GM10847 (cell line): ENCODE results near the gene PPP2R3B.

Experiments
- POLR2A ChIP-seq: IDR thresholded peaks from 2 replicates; pipeline ENCODE4 v1.6.1; 2011; ENCODE audit not compliant: insufficient read length; ENCODE audit errors: extremely low read depth

PPP2R3B gene

DNA sequence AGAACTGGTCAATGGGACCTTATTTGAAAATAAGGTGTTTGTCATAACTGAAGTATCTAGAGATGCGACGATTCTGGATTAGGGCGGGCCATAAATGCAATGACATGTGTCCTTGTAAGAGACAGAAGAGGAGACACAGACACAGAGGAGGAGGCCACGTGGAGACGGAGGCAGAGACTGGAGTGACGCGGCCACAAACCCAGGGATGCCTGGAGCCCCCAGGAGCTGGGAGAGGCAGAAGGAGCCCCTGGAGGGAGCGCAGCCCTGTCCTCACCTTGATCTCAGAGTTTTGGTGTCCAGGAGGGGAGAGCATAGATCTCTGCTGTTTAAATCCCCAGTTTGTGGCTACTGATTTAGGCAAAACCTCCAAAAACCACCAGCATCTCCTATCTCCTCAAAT is 73.2 kb downstream of the PPP2R3B start:
- TF ChIP-seq POLR2A, result no peak

DNA sequence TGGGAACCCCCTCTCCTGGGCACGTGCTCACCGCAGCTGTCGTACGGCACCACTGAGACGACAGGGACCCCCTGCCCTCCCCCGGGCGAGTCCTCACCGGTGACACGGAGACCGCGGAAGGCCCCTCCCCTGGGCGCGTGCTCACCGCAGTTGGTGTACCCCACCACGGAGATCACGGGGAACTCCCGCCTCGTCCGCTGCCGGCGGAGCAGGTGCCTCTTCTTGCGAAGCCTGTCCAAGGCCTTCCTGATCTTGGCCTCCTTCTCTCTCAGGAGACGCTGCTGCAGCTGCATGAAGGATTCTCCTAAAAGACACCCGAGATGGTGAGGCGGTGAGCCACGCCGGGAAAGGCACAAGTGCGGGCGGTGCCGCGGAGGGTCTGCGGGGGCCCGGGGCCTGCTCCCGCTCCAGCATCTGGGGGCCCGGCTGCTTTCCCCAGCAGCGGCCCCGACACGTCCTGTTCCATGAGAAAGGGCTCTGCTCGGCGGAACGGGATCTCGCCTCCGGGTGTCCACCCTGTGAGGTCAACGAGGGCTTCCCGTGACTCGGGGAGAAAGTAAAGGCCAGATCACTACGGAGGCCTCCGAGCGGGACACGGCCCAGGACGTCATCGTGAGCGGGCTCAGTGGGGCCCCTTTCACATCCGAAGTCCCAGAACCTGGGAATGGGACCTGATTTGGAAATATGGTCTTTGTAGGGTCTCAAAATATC is 73.9 kb downstream of the PPP2R3B start:
- TF ChIP-seq POLR2A, result no peak

DNA sequence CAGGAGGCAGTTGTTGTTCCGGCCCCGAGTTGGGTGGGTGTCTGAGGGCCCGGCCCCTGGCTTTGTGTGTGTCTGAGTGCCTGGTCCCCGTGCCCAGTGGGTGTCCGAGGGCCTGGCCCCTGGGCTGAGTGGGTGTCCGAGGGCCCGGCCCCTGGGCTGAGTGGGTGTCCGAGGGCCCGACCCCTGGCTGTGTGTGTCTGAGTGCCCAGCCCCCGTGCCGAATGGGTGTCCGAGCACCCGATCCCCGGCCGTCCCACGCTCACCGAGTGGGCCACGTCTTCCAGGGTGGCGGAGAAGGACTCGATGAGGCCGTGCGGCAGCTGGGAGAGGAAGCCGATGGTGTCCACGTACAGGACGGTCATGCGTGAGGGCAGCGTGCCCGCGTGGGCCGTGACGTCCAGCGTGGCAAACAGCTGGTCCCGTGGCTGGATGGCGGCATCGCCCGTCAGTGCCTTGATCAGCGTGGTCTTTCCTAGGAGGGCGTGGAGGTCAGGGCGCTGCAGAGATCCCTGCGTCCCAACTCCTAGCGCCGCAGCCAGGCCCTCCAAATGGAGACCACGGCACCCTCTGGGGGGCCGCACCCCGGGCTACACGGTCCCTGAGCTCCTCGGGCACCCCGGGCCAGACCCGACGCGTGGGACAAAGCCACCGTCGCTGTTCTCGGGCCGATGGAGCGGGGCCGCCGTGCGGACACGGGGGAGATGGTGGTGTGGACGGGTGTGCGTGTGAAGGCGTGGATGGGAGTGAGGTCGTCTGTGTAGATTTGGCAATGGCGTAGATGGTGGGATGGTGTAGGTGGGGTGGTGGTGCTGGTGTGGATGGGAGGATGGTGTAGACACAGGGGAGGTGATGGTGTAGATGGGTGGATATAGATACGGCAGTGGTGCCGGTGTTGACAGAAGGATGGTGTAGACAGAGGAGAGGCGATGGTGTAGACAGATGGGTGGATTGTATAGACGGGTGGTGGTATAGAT is 75.3 kb downstream of the PPP2R3B start:
- no peak for TF ChIP-seq POLR2A

DNA sequence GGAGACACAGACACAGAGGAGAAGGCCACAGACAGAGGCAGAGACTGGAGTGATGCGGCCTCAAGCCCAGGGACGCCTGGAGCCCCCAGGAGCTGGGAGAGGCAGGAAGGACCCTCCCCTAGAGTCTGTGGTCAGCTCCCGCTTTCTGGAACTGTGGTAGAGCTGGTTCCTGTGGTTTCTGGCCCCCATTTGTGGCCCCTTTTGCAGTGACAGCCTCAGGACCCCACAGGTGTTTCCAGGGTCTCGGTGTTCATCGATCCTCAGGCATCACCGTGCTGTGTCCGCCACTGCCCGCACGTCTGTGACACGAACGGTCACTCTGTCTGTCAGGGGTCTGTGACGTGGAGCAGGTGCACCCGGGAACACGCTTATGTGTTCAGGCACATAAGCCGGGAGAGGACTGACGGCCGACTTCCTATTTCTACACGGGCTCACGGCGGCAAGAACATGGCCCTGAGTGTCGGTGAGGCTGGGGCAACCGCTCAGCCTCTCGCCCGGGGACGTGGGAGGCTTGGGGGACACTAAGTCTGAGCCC is 76.0 kb downstream of the PPP2R3B start:
- TF ChIP-seq POLR2A, result no peak

DNA sequence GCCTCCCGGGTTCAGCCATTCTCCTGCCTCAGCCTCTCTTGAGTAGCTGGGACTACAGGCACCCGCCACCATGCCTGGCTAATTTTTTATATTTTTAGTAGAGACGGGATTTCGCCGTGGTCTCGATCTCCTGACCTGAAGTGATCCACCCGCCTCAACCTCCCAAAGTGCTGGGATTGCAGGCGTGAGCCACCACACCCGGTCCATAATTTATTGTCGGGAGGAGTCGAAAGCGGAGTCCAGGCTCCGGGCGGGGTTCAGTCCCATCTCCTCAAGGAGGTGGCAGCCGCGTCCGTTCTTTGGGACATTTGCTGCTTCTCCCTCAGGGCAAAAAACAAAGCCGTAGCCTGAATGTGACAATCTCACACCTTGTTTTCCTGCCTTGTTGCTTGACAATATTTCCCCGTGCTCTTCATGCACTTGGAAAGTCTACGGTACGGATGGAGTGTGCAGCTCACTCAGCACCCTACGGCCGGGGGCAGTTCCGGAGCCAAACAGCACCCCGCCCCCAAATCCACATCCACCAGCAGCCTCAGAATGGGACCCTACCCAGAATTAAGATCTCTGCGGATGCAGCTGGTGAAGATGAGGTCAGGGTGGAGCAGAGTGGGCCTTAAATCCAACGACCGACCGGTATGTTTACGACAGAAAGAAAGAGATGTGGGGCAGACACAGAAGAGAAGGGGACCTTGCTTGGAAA is 77.7 kb downstream of the PPP2R3B start:
- no peak for TF ChIP-seq POLR2A

DNA sequence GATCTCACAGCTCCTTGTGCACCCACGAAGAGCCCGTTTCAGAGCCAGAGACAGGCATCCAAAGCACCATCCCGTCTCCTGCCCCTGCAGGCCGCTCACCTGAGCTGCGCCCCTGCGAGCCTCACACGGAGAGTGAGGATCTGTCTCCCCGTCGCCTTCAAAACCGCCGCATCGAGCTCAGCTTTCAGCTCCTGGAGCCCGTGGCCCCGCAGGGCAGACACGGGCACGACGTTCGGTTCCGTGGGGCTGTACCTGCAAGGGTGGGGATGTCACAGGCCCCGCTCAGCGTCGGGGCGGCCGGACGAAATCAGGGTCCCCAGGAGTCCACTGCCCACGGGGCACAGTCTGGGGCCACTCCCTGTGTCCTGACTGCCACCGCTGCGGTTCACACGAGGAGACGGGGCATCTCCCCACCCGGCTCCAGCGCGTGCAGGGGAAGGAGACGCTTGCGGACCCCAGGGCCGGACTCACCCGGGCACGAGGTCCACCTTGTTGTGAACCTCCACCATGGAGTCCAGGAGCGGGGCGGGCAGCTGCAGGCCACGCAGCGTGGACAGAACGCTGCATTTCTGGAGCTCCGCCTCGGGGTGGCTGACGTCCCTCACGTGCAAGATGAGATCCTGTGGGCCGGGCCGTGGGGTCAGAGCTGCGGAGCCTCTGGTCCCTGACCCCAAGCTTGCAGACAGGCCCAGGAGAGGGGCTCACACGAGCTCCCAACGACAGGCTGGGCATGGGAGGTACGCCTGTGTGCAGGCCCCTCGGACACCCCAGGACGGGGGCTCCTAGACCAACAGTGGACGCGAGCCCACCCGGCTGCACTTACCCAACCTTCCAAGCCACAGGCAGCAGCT is 79.2 kb downstream of the PPP2R3B start:
- TF ChIP-seq POLR2A, result no peak

DNA sequence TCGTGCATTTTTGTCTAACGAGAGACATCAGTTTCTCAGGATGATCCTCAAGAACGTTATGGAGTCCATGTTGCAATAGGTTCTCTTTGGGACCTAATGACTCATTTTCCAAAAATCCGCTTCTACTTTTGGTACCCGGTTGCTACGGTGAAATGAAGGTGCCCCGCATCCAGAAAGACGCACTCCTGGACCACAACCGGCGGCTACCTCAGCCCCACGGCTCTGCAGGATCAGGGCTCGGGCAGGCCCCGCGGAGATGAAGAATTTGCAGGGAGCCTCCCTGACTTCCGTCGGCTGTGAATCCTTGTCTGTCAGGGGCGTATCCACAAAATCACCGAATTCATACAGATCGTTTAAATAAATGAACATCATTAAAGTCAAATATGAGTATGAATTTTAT is 83.7 kb downstream of the PPP2R3B start:
- TF ChIP-seq POLR2A, result no peak

DNA sequence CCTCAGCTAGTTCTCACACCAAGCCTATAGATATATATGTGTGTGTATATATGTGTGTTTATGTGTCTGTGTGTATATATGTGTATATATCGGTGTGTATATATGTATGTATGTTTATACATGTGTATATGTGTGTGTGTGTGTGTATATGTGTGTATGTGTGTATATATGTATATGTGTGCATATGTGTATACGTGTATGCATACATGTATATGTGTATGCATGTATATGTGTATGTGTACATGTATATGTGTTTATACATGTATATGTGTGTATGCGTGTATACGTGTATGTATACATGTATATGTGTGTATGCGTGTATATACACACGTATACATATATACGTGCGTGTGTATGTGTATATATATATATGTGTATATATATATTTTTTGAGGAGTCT is 86.4 kb downstream of the PPP2R3B start:
- TF ChIP-seq POLR2A, result no peak

DNA sequence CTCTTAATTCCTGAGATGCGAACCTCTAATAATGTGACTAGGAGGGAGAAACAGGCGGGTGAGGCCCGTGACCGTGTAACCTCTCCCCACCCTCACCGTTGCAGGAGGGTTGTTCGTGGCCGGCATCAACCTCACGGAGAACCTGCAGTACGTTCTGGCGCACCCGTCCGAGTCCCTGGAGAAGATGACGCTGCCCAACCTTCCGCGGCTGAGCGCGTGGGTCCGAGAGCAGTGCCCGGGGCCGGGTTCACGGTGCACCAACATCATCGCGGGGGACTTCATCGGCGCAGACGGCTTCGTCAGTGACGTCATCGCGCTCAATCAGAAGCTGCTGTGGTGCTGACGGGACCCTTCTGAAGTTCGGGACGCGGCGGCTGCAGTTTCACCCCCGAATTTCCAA is 87.7 kb downstream of the PPP2R3B start:
- TF ChIP-seq POLR2A, result no peak

DNA sequence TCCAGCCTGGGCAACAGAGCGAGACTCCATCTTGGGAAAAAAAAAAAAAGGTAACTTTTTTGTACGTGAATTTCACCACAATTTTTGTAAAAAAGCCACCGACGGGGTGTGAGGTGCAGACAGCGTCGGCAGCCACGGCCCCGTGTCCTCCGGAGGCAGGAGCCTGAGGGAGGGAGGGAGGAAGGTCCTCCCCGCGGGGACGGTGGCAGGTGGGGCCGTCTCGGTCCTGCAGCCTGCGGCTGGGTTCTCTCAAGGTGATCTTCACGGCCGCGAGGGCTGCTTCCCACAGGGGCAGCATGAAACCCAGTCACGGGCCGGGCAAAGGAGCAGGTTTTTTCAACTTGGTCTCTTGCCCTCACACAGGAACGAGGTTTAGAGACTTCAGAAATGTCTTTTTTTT is 91.6 kb downstream of the PPP2R3B start:
- TF ChIP-seq POLR2A, result no peak

DNA sequence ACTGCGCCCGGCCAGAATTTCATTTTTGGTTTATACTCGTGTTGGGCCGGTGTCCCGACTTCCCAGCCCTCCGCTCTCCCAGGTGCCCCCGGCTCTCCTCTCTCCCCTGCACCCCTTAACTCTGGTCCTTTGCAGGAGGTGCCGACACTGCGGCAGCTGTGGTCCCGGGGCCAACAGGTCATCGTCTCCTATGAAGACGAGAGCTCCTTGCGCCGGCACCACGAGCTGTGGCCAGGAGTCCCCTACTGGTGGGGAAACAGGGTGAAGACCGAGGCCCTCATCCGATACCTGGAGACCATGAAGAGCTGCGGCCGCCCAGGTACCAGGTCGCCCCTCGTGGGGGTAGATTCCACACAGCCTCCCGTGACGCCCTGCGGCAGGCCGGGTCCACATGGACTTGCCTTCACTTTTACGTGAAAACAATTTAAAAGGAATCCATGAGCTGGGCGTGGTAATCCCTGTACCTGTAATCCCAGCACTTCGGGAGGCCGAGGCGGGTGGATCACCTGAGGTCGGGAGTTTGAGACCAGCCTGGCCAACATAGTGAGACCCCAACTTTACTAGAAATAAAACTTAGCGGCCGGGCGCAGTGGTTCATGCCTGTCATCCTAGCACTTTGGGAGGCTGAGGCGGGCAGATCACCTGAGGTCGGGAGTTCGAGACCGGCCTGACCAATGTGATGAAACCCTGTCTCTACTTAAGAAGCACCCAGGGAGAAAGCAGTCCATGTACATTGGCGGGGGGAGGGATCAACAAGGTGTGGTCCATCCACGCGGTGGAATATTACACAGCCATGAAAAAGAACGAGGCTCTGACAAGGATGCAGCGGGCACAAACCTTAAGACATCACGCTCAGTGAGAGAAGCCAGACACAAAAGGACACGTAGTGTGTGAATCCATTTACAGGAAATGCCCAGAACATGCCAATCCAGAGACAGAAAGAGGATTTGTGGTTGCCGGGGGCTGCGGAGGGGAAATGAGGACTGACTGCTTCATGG is 93.5 kb downstream of the PPP2R3B start:
- TF ChIP-seq POLR2A, result no peak

DNA sequence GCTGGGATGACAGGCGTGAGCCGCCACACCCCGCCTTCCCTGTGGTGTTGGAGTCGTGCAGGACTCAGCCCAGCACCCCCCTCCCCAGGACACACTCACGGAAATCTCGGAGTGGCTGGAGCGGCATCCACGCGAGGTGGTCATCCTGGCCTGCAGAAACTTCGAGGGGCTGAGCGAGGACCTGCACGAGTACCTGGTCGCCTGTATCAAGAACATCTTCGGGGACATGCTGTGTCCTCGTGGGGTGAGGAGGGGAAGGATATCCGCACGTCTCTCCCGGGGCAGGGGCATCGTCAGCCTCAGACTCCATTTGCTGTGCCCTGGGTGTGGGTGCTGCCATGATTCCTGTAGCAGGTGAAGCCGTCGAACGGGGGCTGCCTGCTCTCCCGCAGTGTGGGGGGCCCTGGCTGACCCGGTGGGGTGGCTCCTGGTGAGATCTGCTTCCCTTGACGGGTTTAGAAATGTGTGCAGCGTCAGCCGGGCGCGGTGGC is 95.3 kb downstream of the PPP2R3B start:
- TF ChIP-seq POLR2A, result no peak

DNA sequence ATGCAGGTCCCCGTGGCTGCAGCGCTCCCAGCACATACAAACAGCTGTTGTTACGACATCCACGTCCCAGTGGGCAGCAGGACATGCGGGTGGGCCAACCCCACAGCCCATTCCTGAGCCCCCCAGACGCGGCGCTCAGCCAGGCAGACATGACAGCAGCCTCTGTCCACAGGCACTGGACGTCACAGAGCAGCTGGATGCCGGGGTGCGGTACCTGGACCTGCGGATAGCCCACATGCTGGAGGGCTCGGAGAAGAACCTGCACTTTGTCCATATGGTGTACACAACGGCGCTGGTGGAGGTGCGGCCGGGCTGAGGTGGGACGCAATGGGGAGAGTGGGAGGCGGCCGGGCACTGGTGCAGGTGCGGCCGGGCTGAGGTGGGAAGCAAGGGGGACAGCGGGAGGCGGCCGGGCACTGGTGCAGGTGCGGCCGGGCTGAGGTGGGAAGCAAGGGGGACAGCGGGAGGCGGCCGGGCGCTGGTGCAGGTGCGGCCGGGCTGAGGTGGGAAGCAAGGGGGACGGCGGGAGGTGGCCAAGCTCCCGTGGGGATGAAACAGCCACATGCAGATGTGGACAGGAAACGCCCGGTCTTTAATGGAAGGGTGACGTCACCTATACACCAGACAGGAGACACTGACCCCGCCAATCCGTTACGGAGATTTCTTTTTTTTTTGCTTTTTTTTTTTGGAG is 96.1 kb downstream of the PPP2R3B start:
- TF ChIP-seq POLR2A, result no peak
